ENCODE data around the gene MUL1.

Gene MUL1

DNA sequence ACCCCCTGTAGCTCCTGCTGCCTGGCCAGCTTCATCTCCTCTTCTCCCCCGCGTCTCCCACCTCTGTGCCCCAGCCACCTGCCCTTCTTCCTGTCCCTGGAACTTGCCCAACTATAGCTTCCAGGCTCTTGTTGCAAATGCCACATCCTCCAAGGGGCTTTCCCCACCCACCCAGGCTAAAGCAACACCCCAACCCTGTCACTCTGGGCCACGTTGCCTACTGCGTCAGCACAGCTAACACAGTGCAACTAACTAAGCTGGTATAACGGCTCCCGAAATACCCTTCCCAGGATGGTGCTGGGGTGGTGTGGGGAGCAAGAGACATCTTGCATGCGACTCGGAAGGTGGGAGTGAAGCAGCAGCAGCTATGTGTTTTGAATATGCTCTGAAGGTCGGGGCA is 41.7 kb downstream of the MUL1 start:
- no peak for DNase-seq

DNA sequence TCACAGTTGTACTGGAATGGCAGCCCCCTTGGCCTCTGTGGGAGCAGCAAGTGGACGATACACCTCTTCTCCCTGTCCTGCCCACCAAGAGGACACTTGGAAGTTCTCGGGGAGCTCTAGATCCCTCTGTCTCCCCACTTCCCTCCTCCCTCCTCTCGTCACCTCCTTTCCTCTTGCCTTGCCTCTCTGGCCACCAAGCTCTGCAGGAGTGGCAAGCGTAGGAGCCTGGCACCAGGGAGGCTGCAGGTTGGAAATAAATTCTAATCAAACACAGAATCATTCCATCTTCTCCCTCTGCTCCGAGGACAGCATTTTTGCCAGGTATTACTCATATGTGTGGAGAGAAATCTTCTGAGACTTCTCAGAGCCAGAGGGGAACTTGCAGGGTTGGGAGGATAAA is 42.8 kb downstream of the MUL1 start:
- DNase-seq = no peak

DNA sequence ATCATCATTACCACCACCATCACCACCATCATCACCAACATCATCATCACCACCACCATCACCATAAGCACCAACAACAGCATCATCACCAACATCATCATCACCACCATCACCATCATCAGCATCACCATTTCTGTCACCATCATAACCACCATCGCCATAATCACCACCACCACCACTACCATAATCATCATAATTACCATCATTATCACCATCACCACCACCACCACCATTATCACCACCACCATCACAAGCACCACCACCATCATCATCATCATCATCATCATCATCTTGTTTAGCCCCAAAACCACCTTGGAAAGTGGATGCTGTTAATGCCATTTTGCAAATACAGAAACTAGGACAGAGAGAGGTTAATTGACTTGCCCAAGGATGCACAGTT is 44.4 kb downstream of the MUL1 start:
- no peak for DNase-seq

DNA sequence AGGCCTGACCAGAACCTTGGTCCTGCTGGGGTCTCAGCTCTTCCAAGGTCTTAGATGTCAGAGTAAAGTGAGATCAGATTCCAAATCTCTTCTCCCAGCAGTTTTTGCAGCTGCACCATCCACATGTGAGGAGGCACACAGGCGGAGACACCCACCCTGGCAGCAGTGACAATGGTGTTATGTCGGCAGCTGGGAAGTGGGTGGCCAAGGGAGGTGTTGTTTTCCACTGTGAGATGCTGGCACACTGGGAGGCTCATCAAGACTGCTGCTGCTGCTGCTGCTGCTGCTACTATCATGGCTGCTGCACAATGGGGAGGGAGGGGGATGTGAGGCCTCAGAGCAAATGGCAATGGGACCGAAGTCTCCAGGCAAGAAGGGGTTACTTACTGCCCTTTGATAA is 45.6 kb downstream of the MUL1 start:
- no peak for DNase-seq

DNA sequence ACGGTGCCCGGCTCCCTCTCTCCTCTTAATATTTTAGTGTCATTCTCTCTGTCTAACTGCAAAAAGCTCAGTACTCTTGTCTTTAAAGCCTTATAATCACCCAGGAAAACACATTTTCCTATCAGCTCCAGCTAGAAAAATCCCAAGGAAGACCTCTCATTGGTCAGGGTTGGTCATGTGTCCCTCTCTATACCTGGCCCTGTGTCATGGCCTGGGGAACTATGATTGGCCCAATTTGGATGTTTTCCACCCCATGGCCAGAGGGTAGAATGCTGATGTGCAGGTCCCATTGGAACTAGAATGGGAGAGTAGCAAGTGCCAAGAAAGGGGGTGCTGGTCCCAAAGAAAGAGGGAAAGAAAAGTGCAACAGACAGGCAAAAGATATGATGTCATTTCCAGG is 49.2 kb downstream of the MUL1 start:
- DNase-seq = no peak

DNA sequence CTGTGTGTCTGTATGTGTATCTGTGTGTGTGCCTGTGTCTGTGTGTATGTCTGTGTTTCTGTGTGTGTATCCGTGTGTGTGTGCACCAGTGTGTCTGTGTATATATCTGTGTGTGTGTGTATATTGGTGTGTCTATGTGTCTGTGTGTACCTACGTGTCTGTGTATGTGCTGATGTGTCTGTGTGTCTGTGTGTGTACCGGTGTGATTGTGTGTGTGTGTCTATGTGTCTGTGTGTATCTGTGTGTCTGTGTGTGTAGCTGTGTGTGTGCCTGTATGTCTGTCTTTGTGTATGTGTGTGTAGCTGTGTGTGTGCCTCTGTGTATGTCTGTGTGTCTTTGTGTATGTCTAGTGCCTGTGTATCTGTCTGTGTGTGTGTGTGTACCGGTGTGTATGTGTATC is 53.9 kb downstream of the MUL1 start:
- DNase-seq = no peak

DNA sequence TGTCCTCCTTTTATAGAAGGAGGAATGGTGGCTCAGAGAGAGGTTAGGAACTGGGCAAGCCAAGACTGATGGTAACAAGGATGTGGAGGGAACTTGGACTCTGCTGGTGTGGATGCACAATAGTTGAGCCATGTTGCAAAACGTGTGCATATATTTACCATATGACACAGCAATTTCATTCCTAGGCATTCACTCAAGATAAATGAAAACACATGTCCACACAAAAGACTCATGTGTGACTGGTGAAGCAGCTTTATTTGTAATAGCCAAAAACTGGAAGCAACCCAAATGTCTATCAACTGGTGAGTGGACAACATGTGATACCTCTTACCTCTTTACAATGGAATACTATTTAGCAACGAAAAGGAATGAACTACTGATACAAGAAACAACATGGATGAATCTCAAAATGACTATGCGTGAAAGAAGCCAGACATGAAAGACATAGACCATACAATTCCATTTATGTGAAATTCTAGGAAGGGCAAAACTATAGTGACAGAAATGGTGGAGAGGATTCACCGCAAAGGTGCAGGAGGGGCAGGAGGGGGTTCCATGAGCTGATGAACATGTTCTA is 58.1 kb downstream of the MUL1 start:
- DNase-seq = no peak

Measured in NCI-H1930 (cell line).